ENCODE results near the gene HPSE2.

- TF ChIP-seq EZH2 (IDR thresholded peaks at IDR 0.05): no peak
- TF ChIP-seq POLR2AphosphoS5 (IDR thresholded peaks at IDR 0.05; ENCODE audit: borderline replicate concordance, low read depth, low read length): no peak
These were observed 749.2 kb downstream of the HPSE2 start for GRCh38 chr10:98486421-98486820.
